ENCODE measurements around the gene FARP1.

The FARP1 gene

DNA sequence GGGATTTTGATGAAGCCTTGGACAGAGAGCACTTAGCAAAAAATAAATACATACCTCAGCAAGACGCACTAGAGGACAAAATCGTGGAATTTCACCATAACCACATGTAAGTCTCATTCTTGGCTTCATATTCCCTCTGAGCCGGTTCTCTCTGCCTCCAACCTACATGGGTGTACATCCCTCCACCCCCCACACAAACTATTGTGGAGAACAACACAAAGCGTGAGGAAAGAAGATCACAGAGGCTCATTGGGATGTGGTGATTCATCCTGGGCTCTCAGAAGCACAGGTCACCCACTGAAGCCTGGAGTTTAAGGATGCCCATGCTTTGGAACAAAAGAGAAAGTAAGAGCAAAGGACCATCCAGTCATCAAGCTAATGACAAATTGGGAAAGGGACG lies 241.8 kb downstream of the FARP1 start:
- H3K27ac ChIP-seq, result no peak overlapping the region
- DNase-seq (ENCODE audit: low spot score), result no peak
- ChIA-PET POLR2A (ENCODE audit: low non-redundant PET) (interaction anchor here (0.6 kb wide), 1 partner anchor 260 kb away, joined by 3 read pairs; no protein-coding TSS in a partner anchor), CTCF (no interaction called here)
- TF ChIP-seq, protein P1, sequence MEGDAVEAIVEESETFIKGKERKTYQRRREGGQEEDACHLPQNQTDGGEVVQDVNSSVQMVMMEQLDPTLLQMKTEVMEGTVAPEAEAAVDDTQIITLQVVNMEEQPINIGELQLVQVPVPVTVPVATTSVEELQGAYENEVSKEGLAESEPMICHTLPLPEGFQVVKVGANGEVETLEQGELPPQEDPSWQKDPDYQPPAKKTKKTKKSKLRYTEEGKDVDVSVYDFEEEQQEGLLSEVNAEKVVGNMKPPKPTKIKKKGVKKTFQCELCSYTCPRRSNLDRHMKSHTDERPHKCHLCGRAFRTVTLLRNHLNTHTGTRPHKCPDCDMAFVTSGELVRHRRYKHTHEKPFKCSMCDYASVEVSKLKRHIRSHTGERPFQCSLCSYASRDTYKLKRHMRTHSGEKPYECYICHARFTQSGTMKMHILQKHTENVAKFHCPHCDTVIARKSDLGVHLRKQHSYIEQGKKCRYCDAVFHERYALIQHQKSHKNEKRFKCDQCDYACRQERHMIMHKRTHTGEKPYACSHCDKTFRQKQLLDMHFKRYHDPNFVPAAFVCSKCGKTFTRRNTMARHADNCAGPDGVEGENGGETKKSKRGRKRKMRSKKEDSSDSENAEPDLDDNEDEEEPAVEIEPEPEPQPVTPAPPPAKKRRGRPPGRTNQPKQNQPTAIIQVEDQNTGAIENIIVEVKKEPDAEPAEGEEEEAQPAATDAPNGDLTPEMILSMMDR (conservative IDR thresholded peaks at IDR 0.05; ENCODE audit: low read depth), result no peak

DNA sequence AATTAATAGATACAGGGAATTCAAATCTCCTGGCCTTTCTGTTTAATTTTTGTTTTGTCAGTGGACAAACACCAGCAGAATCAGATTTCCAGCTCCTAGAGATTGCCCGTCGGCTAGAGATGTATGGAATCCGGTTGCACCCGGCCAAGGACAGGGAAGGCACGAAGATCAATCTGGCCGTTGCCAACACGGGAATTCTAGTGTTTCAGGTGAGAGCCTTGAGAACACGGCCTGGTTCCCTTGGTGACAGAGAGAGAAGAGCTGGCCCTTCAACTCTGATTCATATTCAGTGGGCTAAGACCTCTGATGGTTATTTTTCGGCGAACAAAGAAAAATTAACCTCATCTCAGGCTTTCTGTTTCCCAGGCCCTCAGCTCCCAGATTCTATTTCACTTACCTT lies 242.7 kb downstream of the FARP1 start:
- ChIA-PET POLR2A (ENCODE audit: low non-redundant PET) (no interaction called here), CTCF (no interaction called here)
- no peak for DNase-seq (ENCODE audit: low spot score)
- TF ChIP-seq, protein P1 (conservative IDR thresholded peaks at IDR 0.05; ENCODE audit: low read depth), result no peak
- no peak overlapping the region for H3K27ac ChIP-seq

DNA sequence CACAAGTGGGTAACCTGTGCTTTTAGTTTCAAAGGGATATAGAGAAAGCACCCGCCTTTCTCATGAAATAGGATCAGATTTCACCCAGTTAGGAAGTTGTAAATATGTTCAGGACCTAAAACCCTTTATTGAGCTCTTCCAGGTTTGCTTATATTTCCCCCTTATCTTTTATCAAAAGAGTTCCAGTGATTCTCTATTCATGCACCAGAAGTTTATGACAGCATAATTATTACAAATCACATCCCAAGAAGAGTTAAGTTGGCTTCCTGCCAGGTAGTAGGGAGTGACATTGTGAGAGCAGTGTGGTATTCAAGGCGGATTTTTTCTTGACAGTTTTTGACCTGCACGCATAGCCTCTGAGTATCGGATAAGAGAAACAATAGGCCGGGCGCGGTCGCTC lies 243.7 kb downstream of the FARP1 start:
- POLR2A ChIA-PET (ENCODE audit: low non-redundant PET), result no interaction called here
- no peak for DNase-seq (ENCODE audit: low spot score)
- CTCF ChIA-PET, result no interaction called here
- TF ChIP-seq, protein P1 (conservative IDR thresholded peaks at IDR 0.05; ENCODE audit: low read depth), result no peak
- H3K27ac ChIP-seq, result no peak overlapping the region

DNA sequence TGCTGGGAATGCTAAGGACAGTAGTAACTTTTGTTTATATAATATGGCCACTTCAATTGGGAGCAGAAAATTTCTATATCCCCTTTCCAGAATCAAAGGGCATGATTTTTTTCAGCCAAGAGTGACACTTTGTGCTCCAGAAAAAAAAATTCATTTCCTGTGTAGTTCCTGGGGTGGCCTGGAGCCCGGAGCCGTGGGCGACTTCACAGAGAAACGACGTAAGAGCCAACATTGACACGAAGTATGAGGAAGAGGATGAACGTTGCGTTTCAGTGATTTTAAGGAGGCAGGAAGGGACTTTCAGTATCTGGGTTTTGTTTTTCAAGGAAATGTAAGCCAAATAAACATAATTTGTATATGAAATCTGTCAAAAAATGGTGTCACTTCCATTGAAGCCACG lies 246.4 kb downstream of the FARP1 start:
- no peak for DNase-seq (ENCODE audit: low spot score)
- H3K27ac ChIP-seq, result no peak overlapping the region
- POLR2A ChIA-PET (ENCODE audit: low non-redundant PET), result no interaction called here
- TF ChIP-seq, protein P1 (conservative IDR thresholded peaks at IDR 0.05; ENCODE audit: low read depth), result no peak
- CTCF ChIA-PET, result interaction anchor here (0.5 to 0.6 kb wide), 2 partner anchors 9 to 38 kb away, joined by 3 to 4 read pairs; no protein-coding TSS in a partner anchor

DNA sequence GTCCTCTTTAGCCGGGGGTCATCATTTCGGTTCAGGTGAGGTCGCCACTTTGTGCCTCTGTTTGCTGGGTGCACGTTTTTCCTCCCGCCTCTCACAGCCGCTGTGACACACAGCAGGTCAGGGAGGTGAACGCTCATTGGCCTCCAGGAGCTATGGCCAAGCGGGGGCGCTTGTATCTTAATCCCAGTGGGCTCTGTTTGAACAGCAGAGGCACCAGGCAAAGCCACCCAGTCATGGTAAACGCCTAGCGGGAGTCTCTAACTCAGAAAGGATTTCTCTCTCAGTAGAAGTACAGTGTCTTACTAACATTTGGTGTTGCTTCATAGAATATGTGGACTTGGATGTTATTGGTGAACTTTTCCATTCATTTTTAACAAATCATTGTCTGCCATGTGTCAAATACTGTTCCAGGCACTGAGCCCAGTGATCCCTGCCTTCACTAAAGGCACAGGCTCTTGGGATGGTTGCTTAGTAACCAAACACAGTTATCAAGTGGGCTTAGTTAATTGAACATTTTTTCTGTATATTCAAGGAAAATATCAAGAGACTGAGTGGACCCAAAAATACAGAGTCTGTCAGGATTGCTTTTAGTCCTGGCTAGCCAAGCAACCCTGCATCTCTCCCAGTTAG lies 247.3 kb downstream of the FARP1 start:
- POLR2A ChIA-PET (ENCODE audit: low non-redundant PET), result no interaction called here
- TF ChIP-seq, protein P1 (conservative IDR thresholded peaks at IDR 0.05; ENCODE audit: low read depth), result no peak
- H3K27ac ChIP-seq, result no peak overlapping the region
- no peak for DNase-seq (ENCODE audit: low spot score)
- CTCF ChIA-PET, result interaction anchor here (0.6 kb wide), 1 partner anchor 246 kb away, joined by 6 read pairs; no protein-coding TSS in a partner anchor

DNA sequence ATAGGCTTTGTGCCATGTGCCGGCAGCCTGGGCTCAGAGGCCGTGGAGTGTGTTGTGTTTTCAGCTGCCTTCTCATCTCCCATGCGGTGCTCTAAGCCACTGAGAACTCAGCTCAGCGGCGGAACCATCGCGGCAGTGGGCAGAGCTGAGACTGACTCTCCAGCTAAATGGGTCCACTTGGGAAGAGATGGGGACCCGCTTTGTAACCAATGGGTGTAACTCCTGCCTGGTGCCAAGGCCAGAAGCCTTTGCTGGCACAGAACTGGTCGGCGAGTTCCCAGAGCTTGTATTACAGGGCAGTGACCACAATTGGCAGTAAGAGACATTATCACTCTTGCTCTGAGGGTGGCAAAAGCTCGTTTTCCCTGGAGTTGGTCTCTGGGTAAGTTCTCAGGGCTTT lies 251.0 kb downstream of the FARP1 start:
- POLR2A ChIA-PET (ENCODE audit: low non-redundant PET), result no interaction called here
- no peak overlapping the region for H3K27ac ChIP-seq
- no peak for DNase-seq (ENCODE audit: low spot score)
- TF ChIP-seq, protein P1 (conservative IDR thresholded peaks at IDR 0.05; ENCODE audit: low read depth), result no peak
- CTCF ChIA-PET, result interaction anchor here (0.5 to 0.7 kb wide), 2 partner anchors 163 to 245 kb away, joined by 3 read pairs; no protein-coding TSS in a partner anchor
